Gastrocnemius medialis (tissue), 4 donors: Measurements from ENCODE around the gene TMEM222.

Experiments used
- POLR2A ChIP-seq, 2 donors: fragments of 450-650 bp; IDR thresholded peaks; one replicate each; pipeline ENCODE4 v1.6.1; 2017; ENCODE audit warnings: antibody characterized with exemption in 2 of 2, mild to moderate bottlenecking in 2 of 2, moderate library complexity in 2 of 2
- TF ChIP-seq, protein P1 (sequence below), 5 experiments: fragments of 450-650 bp in 3 of 5; fragments of 200-600 bp in 2 of 5; sonication (generic) in 2 of 5; IDR thresholded peaks in 4 of 5; conservative IDR thresholded peaks in 1 of 5; 1 replicate in 4 of 5; 2 replicates in 1 of 5; pipeline ENCODE4 v1.5.1; 2016 to 2019; ENCODE audit warnings: antibody characterized with exemption in 5 of 5, mild to moderate bottlenecking in 3 of 5, moderate library complexity in 3 of 5

DNA sequence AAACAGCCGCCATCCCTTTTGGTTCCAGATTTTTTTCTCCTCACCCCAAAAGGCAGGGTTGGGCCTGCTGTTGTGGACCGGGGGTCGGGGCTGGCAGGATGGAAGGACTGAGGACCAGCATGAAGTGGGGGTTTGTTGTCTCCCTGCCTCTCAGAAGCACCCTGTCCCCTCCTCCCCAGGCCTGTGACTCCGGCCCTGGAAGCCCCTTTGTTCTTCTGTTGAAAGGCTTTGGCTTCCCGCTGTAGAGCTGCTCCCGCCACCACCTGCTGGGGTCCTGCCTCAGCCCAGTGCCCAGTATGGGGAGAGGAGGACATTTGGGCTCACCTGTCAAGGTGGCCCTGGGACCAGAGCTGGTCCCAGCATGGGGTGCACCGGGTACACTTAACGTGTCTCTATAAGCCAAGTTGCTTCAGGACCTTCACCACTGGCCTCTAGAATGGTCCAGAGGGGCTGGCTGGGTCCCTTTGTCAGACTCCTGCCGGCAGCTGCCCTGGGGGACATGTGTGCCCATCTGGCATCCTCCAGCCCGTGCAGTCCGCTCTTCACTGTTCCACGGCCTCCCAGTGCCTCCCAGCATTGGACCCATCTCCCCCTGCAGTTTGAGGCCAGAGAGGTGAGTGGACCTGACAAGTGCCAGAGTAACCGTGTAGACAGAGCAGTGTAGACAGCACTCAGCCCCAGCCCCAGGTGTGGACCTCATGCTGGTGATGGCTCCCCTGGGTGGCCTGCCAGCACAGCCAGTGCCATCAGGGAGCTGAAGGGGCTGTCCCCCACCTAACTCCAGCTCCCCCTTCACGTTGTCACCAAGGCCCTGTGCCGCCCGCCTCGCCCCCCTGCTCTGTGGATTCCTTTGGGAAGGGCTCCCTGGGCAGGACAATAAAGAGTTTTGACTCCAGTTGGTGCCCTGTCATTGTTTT is 13.8 kb downstream of the TMEM222 start:
- TF ChIP-seq, protein P1, sequence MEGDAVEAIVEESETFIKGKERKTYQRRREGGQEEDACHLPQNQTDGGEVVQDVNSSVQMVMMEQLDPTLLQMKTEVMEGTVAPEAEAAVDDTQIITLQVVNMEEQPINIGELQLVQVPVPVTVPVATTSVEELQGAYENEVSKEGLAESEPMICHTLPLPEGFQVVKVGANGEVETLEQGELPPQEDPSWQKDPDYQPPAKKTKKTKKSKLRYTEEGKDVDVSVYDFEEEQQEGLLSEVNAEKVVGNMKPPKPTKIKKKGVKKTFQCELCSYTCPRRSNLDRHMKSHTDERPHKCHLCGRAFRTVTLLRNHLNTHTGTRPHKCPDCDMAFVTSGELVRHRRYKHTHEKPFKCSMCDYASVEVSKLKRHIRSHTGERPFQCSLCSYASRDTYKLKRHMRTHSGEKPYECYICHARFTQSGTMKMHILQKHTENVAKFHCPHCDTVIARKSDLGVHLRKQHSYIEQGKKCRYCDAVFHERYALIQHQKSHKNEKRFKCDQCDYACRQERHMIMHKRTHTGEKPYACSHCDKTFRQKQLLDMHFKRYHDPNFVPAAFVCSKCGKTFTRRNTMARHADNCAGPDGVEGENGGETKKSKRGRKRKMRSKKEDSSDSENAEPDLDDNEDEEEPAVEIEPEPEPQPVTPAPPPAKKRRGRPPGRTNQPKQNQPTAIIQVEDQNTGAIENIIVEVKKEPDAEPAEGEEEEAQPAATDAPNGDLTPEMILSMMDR (IDR thresholded peaks at IDR 0.05 in 4 of 5, conservative IDR thresholded peaks at IDR 0.05 in 1 of 5): no peak
- no peak for TF ChIP-seq POLR2A (IDR thresholded peaks at IDR 0.05)
